ENCODE measurements around the gene CST7.
"Not testable (repeated sequence)": the region's sequence is repeated elsewhere in the genome, so short reads cannot be mapped to it uniquely, and the experiment has no call there.

GRCh38 chr20:24929867-24930723 is 19.0 kb upstream of the CST7 start:
- peak in 2 of 6 experiments; percentile 19 to 27 for TF ChIP-seq CTCF (IDR thresholded peaks at IDR 0.05)
- TF ChIP-seq POLR2A (IDR thresholded peaks at IDR 0.05), result not testable (repeated sequence)
